GM21619 (cell line): ENCODE results near the gene PDE4D.

Experiments
- ATAC-seq: cut with Tn5 transposase; IDR thresholded peaks from one replicate; pipeline ENCODE4 v1.9.1; 2021; ENCODE audit not compliant: unreplicated experiment

The PDE4D gene

DNA sequence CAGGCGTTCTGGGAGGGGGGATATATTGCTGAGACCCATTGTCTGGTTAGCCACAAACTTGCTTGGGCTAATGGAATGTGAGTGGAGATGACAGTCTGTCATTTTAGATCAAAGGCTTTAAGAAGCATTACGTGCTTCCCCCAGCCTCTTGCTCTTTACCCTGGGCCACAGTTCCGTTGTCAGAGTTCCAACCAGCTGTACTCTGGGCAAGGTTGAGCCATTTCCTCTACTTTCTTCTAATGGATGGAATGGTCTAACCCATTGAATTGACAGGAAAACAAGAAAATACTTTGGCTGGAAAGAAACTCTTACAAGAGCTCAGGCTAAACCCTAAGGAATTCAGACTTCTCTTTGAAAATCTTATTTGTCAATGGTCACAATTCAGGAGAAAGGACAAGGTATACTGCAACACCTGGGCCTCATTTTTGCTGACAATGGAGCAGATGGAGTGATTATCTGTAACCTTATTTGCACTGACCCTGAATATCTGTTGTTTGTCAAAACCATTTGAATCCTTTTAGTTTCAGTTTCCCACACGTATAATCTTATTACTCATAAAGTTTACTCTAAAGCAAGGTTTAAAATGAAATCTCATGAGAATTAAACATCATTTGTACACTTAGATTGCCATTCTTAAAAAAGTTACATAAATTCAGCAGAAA lies 231.4 kb downstream of the PDE4D start:
- no peak for ATAC-seq

DNA sequence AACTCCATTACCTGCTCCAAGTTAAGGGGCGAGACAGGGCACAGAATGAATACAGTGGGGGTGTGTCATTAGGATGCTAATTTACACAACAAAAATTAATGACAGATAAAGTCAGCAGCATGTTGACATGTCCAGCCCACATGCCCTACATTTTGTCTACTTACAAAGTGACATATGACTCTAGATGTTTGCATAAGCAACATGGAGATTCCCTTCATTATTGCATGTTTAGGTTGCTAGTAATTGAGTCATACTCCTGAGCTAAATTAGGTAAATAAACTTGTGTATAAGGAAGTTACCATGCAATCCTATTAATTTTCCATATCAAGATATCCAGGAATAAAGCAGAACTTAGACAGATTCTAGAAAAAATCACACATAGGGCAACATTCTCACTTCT lies 232.2 kb downstream of the PDE4D start:
- ATAC-seq: no peak

DNA sequence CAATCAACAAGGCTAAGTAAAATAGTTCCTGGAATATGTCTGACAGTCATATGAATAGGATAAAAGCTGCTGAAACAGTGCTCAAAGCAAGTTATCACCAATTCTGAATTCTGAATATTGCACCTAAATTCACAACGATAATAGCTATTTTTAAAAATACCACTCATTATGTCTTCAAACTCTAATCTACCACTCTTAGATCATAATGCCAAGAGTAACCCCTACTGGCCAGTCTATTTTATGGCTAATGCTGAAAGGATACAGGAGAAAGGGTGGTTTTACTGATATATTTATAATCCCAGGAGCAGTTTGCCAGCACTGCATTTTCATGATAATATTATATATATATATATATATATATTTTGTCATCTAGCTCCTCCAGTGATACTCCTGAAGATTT lies 232.8 kb downstream of the PDE4D start:
- ATAC-seq: no peak

DNA sequence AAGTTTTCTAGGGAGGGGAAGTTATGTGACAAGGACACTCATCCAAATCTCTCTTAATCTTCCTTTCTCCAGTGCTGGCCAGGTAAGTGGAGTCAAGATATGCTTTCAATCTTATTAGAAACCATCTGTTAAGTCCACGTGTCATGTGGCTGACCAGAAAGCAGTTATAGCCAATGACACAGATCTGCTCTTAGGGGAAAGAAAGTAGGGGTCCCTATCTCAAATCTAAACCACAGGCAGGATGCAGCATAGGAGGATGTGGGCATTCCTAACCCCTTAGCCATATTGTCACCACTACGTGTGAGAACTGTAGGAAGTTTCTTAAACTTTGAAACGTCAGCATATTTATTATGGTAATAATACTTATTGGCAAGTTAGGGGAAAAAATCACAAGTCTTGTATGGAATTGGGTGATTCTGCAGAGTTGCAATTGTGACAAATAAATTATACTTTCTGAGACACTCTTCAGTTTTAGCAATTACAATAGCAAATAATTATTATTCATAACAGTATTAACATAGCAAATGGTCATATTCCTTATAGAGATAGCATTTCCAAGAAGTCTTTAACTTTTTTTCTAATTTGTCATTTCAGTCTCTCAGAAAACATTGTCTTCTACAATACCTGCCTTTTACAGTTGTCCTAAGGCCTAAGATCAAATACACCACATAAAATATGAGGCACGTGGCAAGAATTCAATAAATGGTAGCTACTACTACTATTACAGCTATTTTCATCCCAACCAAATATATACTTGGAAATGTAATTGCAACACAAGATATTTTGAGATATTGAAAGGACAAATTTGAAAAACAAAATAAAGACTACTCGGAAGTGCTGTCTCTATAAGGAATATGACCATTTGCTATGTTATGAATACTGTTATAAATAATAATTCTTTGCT lies 236.9 kb downstream of the PDE4D start:
- no peak for ATAC-seq

DNA sequence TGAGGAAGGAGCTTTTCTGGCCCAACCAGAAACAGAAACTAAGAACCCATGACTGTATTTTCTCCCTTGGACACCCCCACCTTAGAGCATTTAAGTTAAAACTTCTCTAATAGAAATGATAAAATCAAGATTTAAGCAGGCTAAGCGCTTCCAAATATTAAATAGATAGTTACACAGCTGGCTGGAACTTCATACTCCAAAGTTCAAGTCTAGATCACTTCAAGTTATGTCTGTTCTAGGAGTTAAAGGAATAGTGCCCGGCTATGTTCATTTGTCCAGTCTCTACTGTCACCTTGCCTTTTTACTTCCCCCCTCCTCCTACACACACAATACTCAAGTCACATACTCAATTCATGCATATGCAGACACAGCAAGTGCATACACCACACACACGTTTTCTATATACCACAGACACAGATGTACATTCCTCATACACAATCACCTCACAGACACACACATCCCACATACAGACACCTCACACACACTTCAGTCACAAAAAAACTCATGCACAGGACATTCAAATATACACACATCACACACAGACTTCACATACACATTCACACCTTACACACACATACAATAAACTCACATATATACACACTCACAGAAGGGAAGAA lies 237.7 kb downstream of the PDE4D start:
- ATAC-seq: no peak

DNA sequence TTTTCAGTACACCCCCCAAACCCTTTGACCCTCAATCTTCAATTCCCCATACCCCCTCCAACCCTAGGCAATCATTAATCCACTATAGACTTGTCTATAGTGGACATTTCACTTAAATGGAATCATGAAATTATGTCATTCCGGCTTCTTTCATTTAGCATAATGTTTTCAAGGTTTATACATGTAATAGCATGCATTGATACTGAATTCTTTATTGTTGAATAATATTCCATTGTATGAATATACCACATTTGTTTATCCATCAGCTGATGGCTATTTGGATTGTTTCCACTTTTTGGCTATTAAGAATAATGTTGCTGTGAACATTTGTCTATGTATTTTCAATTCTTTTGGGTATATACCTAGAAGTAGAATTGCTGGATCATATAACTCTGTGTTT lies 238.8 kb downstream of the PDE4D start:
- no peak for ATAC-seq

DNA sequence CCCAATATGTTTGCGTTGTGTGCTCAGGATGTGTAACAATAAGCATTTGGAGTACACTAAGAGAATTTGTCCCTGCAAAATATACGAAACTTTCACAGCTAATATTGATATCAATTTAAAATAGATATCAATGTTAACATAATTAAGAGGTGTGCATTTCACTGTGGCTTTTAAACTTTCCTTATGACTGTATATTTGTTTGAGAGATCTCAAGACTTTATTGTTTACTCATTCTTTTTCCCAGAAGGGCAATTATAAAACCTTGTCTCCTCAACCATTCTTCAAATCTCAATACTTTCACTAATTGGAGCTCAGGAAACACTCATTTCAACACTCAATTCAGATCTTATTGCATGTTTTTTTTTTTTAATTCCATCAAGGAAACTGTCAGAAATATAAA lies 241.1 kb downstream of the PDE4D start:
- no peak for ATAC-seq

DNA sequence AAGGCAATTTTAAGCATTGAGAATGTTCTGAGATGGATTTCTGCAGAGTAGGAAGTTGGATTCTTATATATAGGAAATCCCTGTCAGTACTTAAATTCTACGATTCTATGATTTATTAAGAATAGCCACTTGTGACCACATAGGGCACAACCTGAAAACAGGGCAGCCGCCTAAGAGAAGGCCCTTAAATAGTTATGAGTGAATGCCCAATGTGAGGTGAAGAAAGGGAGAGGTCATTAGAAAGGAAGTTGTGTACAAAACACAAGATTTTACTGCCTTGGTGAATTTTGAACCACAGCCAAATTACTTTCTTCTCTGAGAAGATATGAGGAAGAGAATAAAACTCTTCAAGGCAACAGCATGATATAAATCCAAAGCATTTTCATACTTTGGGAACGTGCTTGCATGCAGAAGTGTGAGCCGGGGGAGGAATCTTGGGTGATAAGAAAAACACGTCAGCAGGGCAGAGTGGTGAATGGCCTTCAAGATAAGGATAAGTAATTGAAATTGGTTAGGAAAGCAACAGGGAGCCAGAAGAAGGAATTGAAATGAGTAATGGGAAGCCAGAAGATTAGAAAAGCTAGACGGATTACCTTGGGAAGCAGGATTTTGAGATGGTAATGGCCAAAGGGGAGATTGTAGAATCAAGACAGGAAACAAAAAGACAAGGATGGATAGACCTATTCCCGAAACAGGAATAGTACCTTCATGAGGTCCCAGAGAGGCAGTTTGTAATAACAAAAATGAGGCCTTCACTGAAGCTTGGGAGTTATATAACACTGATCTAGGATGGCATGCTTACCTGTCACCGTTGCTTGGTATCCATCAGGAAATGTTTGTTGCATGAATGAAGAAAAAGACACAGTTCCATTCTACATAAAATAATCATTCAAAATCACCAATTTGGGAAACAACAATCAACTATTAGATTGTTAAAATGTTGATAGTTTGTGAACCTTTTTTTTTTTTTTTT lies 244.3 kb downstream of the PDE4D start:
- ATAC-seq: no peak

DNA sequence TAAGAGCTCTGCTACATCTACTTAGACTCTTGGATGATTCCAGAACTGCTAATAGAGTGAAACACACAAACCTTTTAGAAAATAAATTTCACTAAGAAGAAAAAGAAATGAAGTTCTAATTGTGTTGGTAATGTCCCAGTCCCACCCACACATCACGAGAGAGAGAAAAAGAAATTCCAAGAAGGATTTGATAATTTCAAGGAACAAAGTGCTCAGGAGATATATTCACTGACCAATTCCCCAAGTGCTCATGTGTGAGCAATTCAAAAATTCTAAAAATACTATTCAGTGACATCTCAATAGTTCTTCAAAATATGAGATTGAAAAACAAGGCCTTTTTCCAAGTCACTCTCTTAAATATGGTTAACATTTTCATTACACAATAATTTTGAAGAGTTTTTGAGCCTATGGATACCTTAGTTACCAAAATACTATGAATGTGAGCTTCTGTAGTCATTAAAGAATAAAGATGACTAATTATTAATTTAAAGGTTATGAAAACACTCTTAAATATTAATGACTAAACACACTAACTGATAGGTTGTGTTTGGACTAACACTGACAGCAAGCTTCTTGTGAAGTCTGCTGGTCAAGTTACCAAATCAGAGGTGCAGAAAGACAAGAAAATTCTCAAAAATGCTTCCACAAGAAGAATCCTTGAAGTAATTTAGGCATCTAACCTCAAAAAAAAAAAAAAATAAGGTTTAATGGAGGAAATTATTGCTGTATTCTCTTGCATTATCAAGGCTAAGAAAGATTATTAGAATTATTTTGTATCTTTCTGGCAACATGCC lies 245.3 kb downstream of the PDE4D start:
- no peak for ATAC-seq

DNA sequence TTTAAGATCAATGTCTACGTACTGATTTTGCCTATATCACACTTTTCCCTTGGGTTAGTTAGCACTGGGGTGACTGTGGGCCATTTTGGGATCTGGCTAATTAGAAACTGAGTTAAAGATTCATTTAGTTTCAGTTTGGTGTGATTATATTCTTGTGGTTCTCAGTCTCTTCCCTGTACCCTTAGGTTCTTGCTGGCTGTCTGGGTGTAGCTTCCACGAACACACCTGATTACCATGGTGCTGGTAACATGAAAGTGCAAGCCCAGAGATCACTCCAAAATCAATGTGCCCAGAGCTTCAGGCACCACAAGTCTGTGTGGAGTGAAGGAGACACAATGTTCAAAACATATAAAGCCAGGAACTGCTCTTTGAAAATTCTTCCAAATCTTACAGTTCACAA lies 248.1 kb downstream of the PDE4D start:
- ATAC-seq: no peak

DNA sequence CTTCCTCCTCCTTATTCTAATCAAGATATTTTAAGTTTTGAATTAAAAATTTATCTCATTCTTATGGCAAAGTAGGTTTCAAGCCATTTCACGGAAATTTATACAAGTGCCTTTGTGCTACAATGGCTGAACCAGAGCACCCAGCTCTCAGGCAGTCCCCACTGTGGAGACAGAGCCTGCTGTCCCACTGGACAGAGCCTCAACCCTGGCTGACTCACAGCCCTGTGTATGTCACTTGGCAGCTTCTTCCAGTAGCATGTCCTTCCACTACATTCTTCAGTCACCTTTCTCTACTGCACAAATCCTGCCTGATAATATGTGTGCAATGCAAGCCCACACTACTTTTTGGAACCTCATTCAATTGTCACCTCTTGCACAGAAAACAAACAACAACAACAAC lies 253.1 kb downstream of the PDE4D start:
- ATAC-seq: no peak

DNA sequence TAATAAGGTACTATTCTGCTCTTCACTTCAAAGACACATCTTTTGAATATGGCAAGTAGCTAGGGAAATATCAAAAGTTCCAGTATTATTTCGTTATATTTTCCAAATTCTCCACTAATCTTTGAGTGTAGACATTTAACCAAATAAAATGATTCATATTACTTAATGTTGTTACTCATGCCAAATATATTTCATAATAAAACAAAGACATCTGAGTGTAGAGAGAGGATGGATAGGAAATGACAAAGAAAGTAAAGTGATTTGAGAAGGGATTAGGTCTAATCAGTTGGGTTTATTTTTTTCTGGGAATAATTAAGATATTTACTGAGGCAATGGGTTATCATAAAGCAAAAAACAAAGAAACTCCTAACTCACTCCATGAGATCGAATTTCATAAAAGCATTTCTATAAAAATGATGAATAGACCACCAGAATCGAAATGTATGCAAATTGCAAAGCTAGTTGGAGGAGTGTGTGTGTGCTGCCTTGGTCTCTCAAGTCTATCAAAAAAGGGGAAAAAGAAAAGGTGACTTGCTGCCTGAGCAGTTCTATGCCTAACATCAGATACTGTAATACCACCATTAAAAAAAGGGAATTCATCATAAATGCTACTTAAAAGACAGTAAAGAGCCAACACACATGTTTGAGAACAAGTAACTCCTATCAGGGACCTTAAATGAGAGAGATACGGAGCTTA lies 255.5 kb downstream of the PDE4D start:
- ATAC-seq: no peak

DNA sequence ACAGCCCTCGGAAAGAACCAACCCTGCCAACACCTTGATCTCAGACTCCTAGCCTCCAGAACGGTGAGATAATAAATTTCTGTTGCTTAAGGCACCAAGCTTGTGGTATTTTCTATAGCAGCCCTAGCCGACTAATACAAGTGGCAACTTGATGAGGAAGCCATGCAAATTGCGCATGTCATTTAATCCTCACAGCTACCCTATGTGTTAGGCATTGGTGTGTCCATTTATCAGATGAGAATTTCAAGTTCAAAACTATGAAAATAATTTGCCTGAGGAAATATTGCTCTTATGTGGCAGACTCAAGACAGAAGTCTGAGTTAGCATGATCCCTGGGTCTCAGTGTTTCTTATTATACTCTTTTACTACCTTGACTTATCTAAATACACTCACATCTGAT lies 264.0 kb downstream of the PDE4D start:
- ATAC-seq: no peak

DNA sequence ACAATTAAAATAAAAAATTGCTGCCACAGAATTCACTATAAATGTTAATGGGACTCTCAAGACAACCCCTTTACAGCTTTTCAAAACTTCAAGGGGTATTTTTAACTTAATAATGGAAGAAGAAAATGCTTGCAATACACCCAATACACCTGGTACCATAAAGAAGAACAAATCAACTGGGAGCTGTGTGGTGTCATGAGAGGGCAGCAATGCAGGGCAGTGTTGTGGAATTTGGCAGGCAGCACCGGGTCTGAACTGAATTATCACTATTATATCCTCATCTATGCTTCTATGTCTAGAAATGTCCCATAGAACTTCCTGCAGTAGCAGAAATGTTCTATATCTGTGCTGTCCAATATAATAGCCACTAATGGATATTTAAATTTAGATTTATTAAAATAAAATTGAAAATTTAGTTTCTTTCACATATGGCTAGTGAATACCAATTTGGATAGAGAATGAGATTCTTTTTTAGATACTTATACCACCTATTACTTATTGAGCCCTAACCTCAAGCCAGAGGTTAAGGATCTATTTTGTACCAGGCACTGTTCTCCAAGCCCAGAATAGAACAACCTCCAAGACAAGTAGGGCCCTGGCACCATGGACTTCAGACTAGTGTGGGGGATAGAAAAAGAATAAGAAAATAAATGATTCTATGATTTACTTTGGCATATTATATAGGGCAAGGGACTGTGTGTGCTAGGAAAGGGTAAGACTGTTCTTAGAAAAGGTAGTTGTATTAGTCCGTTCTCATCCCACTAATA lies 265.3 kb downstream of the PDE4D start:
- no peak for ATAC-seq

DNA sequence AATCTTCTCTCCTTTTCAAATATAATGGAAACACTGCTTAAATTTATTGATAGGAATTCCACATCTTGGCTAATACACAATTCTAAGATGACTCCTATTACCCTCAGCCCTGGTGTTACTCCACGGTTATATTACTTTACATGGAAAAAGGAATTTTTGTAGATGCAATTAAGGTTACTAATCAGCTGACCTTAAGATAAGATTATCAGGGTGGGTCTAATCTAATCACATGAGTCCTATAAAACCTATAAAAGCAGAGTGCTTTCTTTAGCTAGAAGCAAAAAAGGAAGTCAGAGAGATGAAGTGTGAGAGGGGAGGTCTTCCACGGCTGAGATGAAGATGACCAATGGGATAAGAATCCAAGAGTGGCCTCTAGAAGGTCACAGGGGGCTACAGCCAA lies 268.6 kb downstream of the PDE4D start:
- ATAC-seq: no peak

DNA sequence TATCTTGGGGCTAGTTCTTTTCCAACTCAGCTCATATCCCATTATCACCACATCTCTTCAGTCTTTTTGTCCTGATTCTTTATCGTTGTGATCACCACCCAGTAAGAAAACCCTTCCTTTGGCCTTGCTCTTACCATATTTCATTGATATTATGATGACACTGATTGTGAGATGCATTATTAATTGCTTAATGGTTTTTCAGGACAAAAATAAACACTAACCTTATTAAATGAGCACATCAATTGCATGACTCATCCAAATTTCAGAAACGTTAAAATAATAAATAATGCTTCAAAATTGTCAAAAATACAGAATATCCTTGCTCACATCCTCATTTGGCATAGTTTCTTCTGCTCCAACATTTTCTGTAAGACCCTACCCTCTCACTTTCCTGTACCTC lies 270.7 kb downstream of the PDE4D start:
- ATAC-seq: no peak

DNA sequence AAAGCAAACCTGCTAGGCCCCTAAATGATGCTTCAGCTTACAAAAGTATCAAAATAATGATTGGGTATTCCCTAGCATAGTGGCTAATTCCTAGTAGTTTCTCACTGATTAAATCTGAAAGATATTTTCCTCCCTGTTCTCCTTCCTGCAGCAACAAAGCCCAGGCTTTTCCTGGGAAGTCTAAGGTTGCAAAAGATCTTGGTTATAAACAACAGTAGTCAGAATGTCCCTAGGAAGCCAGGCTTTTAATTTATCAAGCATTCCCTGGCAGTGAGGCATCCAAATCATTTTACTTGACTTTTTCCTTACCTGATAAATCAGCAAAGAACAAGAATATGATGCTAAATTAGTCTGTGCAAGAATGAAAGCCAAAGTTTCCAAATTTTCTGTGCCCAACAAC lies 272.0 kb downstream of the PDE4D start:
- ATAC-seq: no peak

DNA sequence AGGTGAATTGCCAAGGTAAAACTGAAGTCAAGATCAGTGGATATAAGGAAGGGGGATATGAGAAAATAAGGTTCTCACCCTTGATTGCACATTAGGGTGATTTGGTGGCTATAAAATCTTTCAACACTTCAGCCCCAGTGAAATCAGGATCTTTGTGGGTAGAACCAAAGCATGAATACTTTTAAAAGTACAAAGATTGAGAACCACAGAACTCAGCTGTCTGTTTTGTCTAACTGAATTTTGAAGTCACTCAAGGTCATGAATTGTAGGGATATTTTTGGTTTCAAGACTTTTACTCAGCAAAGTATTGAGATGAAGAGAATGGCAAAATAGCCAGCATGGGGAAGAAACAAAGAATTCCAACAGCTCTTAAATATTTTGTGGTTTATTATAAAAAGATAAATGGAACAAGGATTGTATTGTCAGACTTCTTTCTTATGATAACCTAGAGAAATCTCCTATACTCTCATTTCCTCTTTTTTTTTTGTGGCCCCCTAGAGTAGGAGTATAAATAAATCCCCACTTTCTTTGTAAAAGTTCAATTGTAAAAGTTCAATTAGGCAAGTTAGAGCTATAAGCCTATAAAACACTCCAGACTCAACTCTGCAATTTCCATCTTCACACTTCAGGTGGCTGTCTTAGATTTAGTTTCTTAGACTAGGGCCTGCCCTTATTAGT lies 272.9 kb downstream of the PDE4D start:
- no peak for ATAC-seq
